ENCODE data around the gene EML5.
A peak's percentile ranks its signal among the peaks of the same experiment; 100 is the strongest.

The EML5 gene

GRCh38 chr14:88792473-88793258, at the start of gene EML5:
Gene EML5 (minus strand): TSS chr14:88792953. CDS start chr14:88792503, 450 bp downstream.
- peak within 1 kb of the TSS; percentile 62 for H3K4me3 ChIP-seq (ENCODE audit: low read depth, low read length)
- TF ChIP-seq CTCF (IDR thresholded peaks at IDR 0.05; ENCODE audit: low read depth, low read length): peak; percentile 16; the same call in 1 of the 2 replicates

GRCh38 chr14:88842414-88842813, 49.7 kb upstream of the EML5 start:
- H3K4me3 ChIP-seq (ENCODE audit: low read depth, low read length): no peak overlapping the region
- no peak for TF ChIP-seq CTCF (IDR thresholded peaks at IDR 0.05; ENCODE audit: low read depth, low read length)

- TF ChIP-seq CTCF (IDR thresholded peaks at IDR 0.05; ENCODE audit: low read depth, low read length): no peak
- H3K4me3 ChIP-seq (ENCODE audit: low read depth, low read length): no peak overlapping the region
These were observed 49.0 kb upstream of the EML5 start for GRCh38 chr14:88841741-88842140.

GRCh38 chr14:88840926-88841325, 48.2 kb upstream of the EML5 start:
- TF ChIP-seq CTCF (IDR thresholded peaks at IDR 0.05; ENCODE audit: low read depth, low read length): no peak
- no peak overlapping the region for H3K4me3 ChIP-seq (ENCODE audit: low read depth, low read length)

- TF ChIP-seq CTCF (IDR thresholded peaks at IDR 0.05; ENCODE audit: low read depth, low read length): no peak
- no peak overlapping the region for H3K4me3 ChIP-seq (ENCODE audit: low read depth, low read length)
These were observed 45.3 kb upstream of the EML5 start for GRCh38 chr14:88838015-88838414.

GRCh38 chr14:88837495-88837894, 44.7 kb upstream of the EML5 start:
- TF ChIP-seq CTCF (IDR thresholded peaks at IDR 0.05; ENCODE audit: low read depth, low read length): no peak
- no peak overlapping the region for H3K4me3 ChIP-seq (ENCODE audit: low read depth, low read length)

- no peak for TF ChIP-seq CTCF (IDR thresholded peaks at IDR 0.05; ENCODE audit: low read depth, low read length)
- H3K4me3 ChIP-seq (ENCODE audit: low read depth, low read length): no peak overlapping the region
These were observed 42.9 kb upstream of the EML5 start for GRCh38 chr14:88835661-88836060.

All from WI38 (cell line).